ENCODE results near the gene MGST2.

DNA sequence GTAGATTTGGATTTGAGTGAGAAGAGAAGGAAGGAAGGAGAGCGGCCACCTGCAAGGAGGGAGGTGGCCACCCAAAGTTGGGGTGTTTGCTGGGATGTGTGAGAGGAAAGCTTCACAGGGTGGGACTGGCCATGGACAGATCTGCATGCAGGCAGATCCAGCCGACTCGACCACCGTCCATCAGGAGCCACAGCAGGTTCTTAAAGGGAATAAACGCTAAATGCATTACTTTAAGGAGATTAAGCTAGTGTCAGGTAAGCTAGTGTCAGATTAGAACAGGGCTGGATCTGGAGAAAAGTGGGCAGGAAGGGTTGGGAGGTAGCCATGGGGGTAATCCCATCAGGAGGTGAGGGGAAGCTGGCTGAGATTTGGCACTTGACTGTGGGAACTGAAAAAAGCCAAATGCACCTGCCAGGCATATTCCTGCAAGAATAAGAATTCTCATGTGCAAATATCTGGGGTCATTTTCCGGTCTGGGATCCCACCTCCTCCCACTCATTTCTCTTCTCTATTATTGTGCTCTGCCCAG is 79.6 kb downstream of the MGST2 start:
- TF ChIP-seq, protein P1, sequence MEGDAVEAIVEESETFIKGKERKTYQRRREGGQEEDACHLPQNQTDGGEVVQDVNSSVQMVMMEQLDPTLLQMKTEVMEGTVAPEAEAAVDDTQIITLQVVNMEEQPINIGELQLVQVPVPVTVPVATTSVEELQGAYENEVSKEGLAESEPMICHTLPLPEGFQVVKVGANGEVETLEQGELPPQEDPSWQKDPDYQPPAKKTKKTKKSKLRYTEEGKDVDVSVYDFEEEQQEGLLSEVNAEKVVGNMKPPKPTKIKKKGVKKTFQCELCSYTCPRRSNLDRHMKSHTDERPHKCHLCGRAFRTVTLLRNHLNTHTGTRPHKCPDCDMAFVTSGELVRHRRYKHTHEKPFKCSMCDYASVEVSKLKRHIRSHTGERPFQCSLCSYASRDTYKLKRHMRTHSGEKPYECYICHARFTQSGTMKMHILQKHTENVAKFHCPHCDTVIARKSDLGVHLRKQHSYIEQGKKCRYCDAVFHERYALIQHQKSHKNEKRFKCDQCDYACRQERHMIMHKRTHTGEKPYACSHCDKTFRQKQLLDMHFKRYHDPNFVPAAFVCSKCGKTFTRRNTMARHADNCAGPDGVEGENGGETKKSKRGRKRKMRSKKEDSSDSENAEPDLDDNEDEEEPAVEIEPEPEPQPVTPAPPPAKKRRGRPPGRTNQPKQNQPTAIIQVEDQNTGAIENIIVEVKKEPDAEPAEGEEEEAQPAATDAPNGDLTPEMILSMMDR (conservative IDR thresholded peaks at IDR 0.05; ENCODE audit: low read depth, low read length), result no peak
- no peak for TF ChIP-seq EZH2 (IDR thresholded peaks at IDR 0.05; ENCODE audit: low read length, unreplicated experiment)
